NT2/D1 (cell line): ENCODE results near the gene DQX1.

Source experiments
- YY1 ChIP-seq: IDR thresholded peaks from 2 replicates; pipeline ENCODE4 v1.6.1; 2011; ENCODE audit not compliant: insufficient read length, insufficient read depth
- ZNF274 ChIP-seq: IDR thresholded peaks from 2 replicates; pipeline ENCODE4 v1.6.1; 2011; ENCODE audit warnings: mild to moderate bottlenecking, low read depth, low read length

GRCh38 chr2:74556159-74556558, 30.1 kb upstream of the DQX1 start:
- TF ChIP-seq YY1 (no peak), ZNF274 (no peak)
